Choroid plexus epithelial cell (primary cell): Measurements from ENCODE around the gene XRCC4.
A peak's percentile ranks its signal among the peaks of the same experiment; 100 is the strongest.

Experiments used
- DNase-seq: peaks from one replicate; pipeline ENCODE4 v3.0.0-alpha.2; 2010; ENCODE audit warnings: low read depth
- H3K4me3 ChIP-seq: 2 replicates; pipeline ENCODE4 v1.5.1; 2011; ENCODE audit warnings: low read depth, mild to moderate bottlenecking, control low read depth, low read length, moderate library complexity
- CTCF ChIP-seq: conservative IDR thresholded peaks from 2 replicates; pipeline ENCODE4 v1.5.1; 2011; ENCODE audit warnings: low read depth, mild to moderate bottlenecking, control low read depth, inconsistent platforms, low read length, moderate library complexity

The XRCC4 gene

GRCh38 chr5:83172011-83172410, 94.7 kb downstream of the XRCC4 start:
- no peak for DNase-seq
- no peak for TF ChIP-seq CTCF
- H3K4me3 ChIP-seq: no peak overlapping the region

GRCh38 chr5:83172655-83173054, 95.3 kb downstream of the XRCC4 start:
- DNase-seq: no peak
- TF ChIP-seq CTCF: no peak
- no peak overlapping the region for H3K4me3 ChIP-seq

GRCh38 chr5:83173826-83174225, 96.5 kb downstream of the XRCC4 start:
- TF ChIP-seq CTCF: no peak
- no peak overlapping the region for H3K4me3 ChIP-seq
- no peak for DNase-seq

GRCh38 chr5:83177803-83178202, 100.5 kb downstream of the XRCC4 start:
- no peak for DNase-seq
- no peak overlapping the region for H3K4me3 ChIP-seq
- TF ChIP-seq CTCF: no peak

GRCh38 chr5:83179966-83180365, 102.6 kb downstream of the XRCC4 start:
- no peak overlapping the region for H3K4me3 ChIP-seq
- TF ChIP-seq CTCF: no peak
- DNase-seq: peak; percentile 20

- TF ChIP-seq CTCF: no peak
- peak; percentile 5 for DNase-seq
- no peak overlapping the region for H3K4me3 ChIP-seq
These were observed 107.2 kb downstream of the XRCC4 start for GRCh38 chr5:83184534-83184933.

GRCh38 chr5:83192947-83193346, 115.6 kb downstream of the XRCC4 start:
- no peak for DNase-seq
- no peak overlapping the region for H3K4me3 ChIP-seq
- TF ChIP-seq CTCF: no peak
